HG03432 (cell line): ENCODE measurements around the gene MMADHC.

Source experiments
- ATAC-seq: cut with Tn5 transposase; IDR thresholded peaks from one replicate; pipeline ENCODE4 v1.9.1; 2021; ENCODE audit warnings: mild to moderate bottlenecking, moderate library complexity; ENCODE audit not compliant: unreplicated experiment

The MMADHC gene

GRCh38 chr2:149587220-149587949 lies at the start of gene MMADHC:
Gene MMADHC, minus strand, starts transcription at chr2:149587775. Its CDS starts 678 bp downstream, at chr2:149587097.
- peak; percentile 99 for ATAC-seq

GRCh38 chr2:149634103-149634502 lies 46.5 kb upstream of the MMADHC start:
- ATAC-seq: no peak

- no peak for ATAC-seq
These were observed 42.9 kb upstream of the MMADHC start for GRCh38 chr2:149630445-149630844.

GRCh38 chr2:149629026-149629425 lies 41.5 kb upstream of the MMADHC start:
- ATAC-seq: no peak

GRCh38 chr2:149627111-149627801 lies 39.7 kb upstream of the MMADHC start:
- no peak for ATAC-seq

- ATAC-seq: no peak
These were observed 38.1 kb upstream of the MMADHC start for GRCh38 chr2:149625671-149626070.

- no peak for ATAC-seq
These were observed 37.7 kb upstream of the MMADHC start for GRCh38 chr2:149625271-149625670.

- ATAC-seq: peak; percentile 72
These were observed 34.8 kb upstream of the MMADHC start for GRCh38 chr2:149622343-149622742.

- no peak for ATAC-seq
These were observed 29.9 kb upstream of the MMADHC start for GRCh38 chr2:149617476-149617875.

- ATAC-seq: no peak
These were observed 29.3 kb upstream of the MMADHC start for GRCh38 chr2:149616681-149617456.

- ATAC-seq: no peak
These were observed 26.1 kb upstream of the MMADHC start for GRCh38 chr2:149613704-149614103.

GRCh38 chr2:149612122-149612521 lies 24.5 kb upstream of the MMADHC start:
- ATAC-seq: no peak

GRCh38 chr2:149611100-149611820 lies 23.7 kb upstream of the MMADHC start:
- ATAC-seq: no peak

GRCh38 chr2:149606251-149606811 lies 18.8 kb upstream of the MMADHC start:
- no peak for ATAC-seq

- no peak for ATAC-seq
These were observed 15.7 kb upstream of the MMADHC start for GRCh38 chr2:149603248-149603647.

GRCh38 chr2:149601141-149601796 lies 13.7 kb upstream of the MMADHC start:
- ATAC-seq: no peak

GRCh38 chr2:149597668-149598326 lies 10.2 kb upstream of the MMADHC start:
- ATAC-seq: peak; percentile 99

- ATAC-seq: peak; percentile 4
These were observed 9.6 kb upstream of the MMADHC start for GRCh38 chr2:149597050-149597667.

GRCh38 chr2:149596471-149596870 lies 8.9 kb upstream of the MMADHC start:
- no peak for ATAC-seq
